GM10248 (cell line): ENCODE measurements around the gene MYH6.
"Not testable (repeated sequence)": the region's sequence is repeated elsewhere in the genome, so short reads cannot be mapped to it uniquely, and the experiment has no call there.

ENCODE experiments used
- CTCF ChIA-PET: fragments of 300-600 bp; sonication (Branson Sonifier 250); formaldehyde crosslinking; extraction: SDS; loops from one replicate; lab custom pipeline; 2021; ENCODE audit warnings: antibody characterized with exemption; lab: Yijun Ruan, JAX
- POLR2A ChIA-PET: fragments of 350-650 bp; sonication (Branson Sonifier 250); formaldehyde crosslinking; extraction: SDS; loops from one replicate; lab custom pipeline; 2020; ENCODE audit warnings: antibody characterized with exemption; lab: Yijun Ruan, JAX
- DNase-seq: peaks from one replicate; pipeline ENCODE4 v3.0.0; 2012; ENCODE audit errors: extremely low spot score
- CTCF ChIP-seq: IDR thresholded peaks from 2 replicates; pipeline ENCODE4 v1.5.1; 2012; ENCODE audit warnings: mild to moderate bottlenecking, low read depth; ENCODE audit errors: extremely low read depth, missing control alignments, control extremely low read depth

Gene MYH6

GRCh38 chr14:23407516-23408306 lies at the start of gene MYH6:
TSS of gene MYH6 (minus strand) at chr14:23408273. CDS start at chr14:23407223, 1,050 bp downstream.
- POLR2A ChIA-PET: no interaction called here
- DNase-seq: no peak

DNA sequence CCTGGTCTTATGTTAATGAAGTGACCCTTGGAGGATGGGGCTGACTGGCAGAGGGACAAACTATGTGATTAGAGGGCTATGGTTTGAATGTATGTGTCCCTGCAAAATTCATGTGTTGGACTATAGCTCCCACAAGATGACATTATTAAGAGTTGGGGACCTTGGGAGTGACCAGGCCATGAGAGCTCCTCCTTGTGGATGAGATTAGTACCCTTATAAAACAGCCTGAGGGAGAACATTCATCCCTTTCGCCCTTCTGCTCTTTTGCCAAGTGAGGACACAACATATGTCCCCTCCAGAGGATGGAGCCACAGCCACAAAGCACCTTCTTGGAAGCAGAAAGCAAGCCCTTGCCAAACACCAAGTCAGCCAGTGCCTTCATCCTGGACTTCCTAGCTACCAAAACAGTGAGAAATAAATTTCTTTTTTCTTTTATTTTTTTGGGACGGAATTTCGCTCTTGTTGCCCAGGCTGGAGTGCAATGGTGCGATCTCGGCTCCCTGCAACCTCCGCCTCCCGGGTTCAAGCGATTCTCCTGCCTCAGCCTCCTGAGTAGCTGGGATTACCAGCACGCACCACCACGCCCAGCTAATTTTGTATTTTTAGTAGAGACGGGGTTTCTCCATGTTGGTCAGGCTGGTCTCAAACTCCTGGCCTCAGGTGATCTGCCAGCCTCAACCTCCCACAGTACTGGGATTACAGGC lies 49.0 kb upstream of the MYH6 start:
- CTCF ChIA-PET: interaction anchor here (0.6 to 1.6 kb wide), 5 partner anchors 10 to 336 kb away, joined by 3 to 5 read pairs (median 4); no protein-coding TSS in a partner anchor
- POLR2A ChIA-PET, DNase-seq: not testable (repeated sequence)

More at GRCh38 chr14:23407516-23408306, at the start of gene MYH6:
- TF ChIP-seq CTCF: no peak
- CTCF ChIA-PET: no interaction called here

DNA sequence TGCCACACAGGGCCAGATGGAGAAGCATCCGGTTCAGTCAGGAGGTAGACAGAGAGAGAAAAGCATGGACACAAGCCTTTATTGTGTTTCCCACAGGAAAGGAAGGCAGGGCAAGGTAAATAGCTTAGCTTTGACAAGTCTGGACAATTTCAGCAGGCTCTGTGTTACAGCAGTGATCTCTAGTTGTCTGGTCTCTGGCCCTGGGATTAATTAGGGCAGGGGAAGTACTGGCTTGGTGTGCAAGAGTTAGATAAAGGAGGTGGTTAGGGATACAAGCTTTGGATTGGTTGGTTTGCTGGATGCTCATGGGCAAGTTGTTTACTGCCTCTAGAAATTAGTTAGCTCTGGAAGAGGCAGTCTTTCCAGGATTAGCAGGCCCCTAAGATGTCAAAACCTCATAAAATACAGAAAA lies 46.4 kb upstream of the MYH6 start:
- ChIA-PET CTCF (interaction anchor here (0.9 to 1.3 kb wide), 4 partner anchors 10 to 128 kb away, joined by 3 read pairs; no protein-coding TSS in a partner anchor), POLR2A (no interaction called here)
- DNase-seq: no peak
- no peak for TF ChIP-seq CTCF

DNA sequence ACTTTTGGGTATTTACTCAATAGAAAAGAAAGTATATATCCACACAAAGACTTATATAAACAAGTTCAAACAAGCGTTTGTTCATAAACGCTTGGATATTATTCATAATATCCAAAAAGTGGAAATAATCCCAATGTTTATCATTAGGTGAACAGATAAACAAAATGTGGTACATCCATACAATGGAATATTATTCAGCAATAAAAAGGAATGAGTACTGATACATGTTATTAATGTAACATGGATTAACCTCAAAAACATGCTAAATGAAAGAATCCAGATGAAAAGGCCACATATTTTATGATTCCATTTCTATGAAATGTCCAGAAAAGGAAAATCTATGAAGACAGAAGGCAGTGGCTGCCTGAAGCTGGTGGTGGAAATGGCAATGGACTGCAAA lies 44.2 kb upstream of the MYH6 start:
- no peak for DNase-seq
- ChIA-PET POLR2A (no interaction called here), CTCF (interaction anchor here (1.3 kb wide), 1 partner anchor 10 kb away, joined by 4 read pairs; no protein-coding TSS in a partner anchor)
- no peak for TF ChIP-seq CTCF

DNA sequence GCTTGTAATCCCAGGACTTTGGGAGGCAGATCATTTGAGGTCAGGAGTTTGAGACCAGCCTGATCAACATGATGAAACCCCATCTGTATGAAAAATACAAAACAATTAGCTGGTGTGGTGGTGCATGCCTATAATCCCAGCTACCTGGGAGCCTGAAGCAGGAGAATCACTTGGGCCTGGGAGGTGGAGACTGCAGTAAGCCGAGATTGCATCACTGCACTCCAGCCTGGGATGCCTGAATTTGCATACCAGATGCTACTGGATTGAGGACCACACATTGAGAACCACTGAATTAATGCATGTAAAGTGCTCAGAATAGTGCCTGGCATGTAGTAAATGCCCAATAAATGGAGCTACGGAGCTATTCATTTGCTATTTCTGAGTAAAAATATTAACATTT lies 42.3 kb upstream of the MYH6 start:
- DNase-seq: no peak
- CTCF ChIA-PET: interaction anchor here (1.4 to 1.5 kb wide), 3 partner anchors 9 to 122 kb away, joined by 3 read pairs; no protein-coding TSS in a partner anchor
- TF ChIP-seq CTCF: no peak
- POLR2A ChIA-PET: no interaction called here

GRCh38 chr14:23449314-23449713 lies 41.2 kb upstream of the MYH6 start:
- POLR2A ChIA-PET: no interaction called here

More at GRCh38 chr14:23449314-23449713, 41.2 kb upstream of the MYH6 start:
- DNase-seq: no peak
- CTCF ChIA-PET: interaction anchor here (1.4 to 2.2 kb wide), 6 partner anchors 8 to 121 kb away, joined by 3 to 7 read pairs (median 4); no protein-coding TSS in a partner anchor
- no peak for TF ChIP-seq CTCF
